WI38 (cell line): ENCODE data around the gene S100A6.
A peak's percentile ranks its signal among the peaks of the same experiment; 100 is the strongest.
"Not testable (repeated sequence)": the region's sequence is repeated elsewhere in the genome, so short reads cannot be mapped to it uniquely, and the experiment has no call there.

Experiments
- H3K4me3 ChIP-seq: 2 replicates; pipeline ENCODE4 v1.5.1; 2011; ENCODE audit warnings: low read depth, mild to moderate bottlenecking, control low read depth, low read length
- TF ChIP-seq, protein P1 (sequence below): IDR thresholded peaks from 2 replicates; pipeline ENCODE4 v1.5.1; 2012; ENCODE audit warnings: low read depth, mild to moderate bottlenecking, control low read depth, low read length

S100A6 gene

DNA sequence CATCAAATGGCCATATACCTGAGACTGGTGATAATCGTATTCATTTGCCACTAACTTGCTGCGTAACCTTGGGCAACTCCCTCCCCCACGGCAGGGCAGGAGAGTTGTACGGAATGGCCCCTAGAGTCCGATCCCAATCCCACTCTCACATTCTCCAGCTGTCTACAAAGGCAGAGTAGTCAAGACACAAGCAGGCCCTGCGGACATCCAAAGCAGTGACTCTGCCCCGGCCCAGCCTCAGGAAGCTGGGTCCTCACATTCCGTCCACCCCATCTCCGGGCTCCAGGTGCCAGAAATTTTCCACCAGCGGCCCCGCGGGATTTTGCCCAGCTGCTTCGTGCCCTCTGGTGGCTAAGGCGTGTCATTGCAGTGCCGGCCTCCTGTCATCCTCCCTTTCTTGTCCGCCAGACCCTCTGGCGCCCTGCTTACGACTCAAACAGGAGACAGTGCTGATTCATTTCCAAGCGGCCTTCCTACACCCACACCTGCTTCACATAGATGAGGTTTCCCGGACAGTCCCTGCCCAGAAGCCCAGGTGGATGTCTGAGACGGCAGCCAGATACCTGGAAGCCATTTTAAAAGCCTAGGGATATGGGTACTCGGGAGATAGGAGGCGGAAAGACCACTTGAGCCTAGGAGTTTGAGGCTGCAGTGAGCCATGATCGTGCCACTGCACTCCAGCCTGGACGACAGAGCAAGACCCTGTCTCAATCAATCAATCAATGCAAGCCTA, 32.7 kb upstream of the S100A6 start:
- H3K4me3 ChIP-seq = no peak overlapping the region
- TF ChIP-seq, protein P1, sequence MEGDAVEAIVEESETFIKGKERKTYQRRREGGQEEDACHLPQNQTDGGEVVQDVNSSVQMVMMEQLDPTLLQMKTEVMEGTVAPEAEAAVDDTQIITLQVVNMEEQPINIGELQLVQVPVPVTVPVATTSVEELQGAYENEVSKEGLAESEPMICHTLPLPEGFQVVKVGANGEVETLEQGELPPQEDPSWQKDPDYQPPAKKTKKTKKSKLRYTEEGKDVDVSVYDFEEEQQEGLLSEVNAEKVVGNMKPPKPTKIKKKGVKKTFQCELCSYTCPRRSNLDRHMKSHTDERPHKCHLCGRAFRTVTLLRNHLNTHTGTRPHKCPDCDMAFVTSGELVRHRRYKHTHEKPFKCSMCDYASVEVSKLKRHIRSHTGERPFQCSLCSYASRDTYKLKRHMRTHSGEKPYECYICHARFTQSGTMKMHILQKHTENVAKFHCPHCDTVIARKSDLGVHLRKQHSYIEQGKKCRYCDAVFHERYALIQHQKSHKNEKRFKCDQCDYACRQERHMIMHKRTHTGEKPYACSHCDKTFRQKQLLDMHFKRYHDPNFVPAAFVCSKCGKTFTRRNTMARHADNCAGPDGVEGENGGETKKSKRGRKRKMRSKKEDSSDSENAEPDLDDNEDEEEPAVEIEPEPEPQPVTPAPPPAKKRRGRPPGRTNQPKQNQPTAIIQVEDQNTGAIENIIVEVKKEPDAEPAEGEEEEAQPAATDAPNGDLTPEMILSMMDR = peak; percentile 99

DNA sequence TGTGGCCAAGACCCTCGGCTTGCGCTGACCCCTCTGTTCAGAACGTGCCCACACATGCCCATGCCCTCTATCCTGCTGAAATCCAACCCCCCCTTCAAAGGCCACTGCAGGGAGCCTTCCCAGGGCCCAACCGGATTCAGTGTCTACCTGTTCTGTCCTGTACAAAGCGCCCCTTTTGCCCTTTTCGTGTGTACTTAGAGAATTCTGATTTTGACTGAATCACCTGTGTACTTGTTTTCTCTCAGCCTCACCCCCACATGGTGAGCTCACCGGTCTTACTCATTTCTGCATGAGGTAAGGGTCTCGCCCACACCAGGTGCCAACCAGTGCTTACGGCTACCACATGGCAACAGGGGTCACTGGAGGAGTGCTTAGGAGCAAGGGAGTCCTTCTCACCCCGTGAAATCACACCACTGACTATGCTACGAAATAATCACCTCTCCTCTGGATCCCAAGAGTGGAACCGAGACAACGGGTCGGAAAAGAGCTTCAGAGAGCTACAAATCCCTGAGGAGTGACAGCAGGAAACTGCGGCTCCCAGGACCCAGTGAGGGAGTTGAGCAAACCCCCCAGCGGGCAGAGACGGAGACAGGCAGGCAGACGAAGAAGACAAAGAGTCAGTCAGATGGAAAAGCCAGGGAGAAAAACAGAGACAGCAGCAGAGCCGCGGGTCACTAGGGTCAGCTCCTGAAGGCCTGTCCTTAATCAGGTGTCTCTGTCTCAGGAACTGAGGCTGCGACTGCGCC, 32.0 kb upstream of the S100A6 start:
- TF ChIP-seq, protein P1 = no peak
- H3K4me3 ChIP-seq = no peak overlapping the region

- TF ChIP-seq, protein P1 = no peak
- H3K4me3 ChIP-seq = peak overlapping the region; percentile 27
These were observed 30.9 kb upstream of the S100A6 start for GRCh38 chr1:153566414-153567371.

- H3K4me3 ChIP-seq = peak within 1 kb of the TSS; percentile 27
- TF ChIP-seq, protein P1 = no peak
These were observed 30.0 kb upstream of the S100A6 start, which contains the start of gene S100A2 for GRCh38 chr1:153565529-153566374. Gene S100A2, minus strand, starts transcription at chr1:153565844. Its CDS starts 1,967 bp downstream, at chr1:153563877.

DNA sequence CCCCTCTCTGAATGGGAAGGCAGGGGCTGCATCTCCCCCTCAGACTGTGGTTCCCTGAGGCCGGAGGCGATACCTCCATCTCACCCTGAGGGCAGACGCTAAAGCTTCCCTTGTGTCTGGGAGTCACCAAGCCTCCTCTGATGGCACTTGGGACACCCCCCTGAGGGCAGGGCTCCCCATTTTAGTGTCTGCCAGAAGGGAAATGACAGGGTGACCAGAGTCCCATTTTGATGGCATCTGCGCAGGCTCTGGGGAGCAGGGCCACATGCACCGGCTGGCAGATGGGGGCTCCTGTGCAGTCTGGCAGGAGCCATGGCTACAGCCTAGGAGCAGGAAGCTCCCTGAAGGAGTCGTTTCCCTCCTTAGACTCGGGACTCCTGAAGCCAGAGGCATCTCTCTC, 28.2 kb upstream of the S100A6 start:
- TF ChIP-seq, protein P1 = no peak
- no peak overlapping the region for H3K4me3 ChIP-seq

DNA sequence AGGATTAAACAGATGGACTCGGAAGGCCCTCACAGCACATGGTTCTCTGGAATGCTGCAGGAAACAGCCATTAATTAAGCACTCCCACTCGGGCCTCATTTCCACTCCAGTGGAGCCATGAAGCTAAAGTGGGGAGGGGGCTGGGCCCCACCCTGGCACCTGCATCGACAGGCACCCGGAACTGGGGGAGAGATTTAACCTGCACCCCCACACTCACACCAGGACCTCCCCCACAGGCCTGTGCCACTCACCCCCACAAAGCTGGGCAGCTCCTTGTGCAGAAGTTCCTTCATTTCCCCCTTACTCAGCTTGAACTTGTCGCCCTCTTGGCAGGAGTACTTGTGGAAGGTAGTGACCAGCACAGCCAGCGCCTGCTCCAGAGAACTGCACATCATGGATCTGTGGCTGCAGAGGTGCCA, 27.7 kb upstream of the S100A6 start:
- TF ChIP-seq, protein P1 = no peak
- H3K4me3 ChIP-seq = no peak overlapping the region

DNA sequence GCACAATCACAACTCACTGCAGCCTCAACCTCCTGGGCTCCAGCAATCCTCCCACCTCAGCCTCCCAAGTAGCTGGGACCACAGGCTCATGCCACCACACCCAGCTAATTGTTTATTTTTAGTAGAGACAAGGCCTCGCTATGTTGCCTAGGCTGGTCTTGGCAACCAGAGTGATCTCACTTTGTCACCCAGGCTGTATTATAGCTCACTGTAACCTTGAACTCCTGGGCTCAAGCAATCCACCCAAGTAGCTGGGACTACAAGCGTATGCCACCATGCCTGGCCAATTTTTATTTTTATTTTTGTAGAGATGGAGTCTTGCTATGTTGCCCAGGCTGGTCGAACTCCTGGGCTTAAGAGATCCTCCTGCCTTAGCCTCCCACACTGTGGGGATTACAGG, 26.2 kb upstream of the S100A6 start:
- not testable (repeated sequence) for H3K4me3 ChIP-seq
